HG02642 (cell line): Measurements from ENCODE around the gene SLC25A42.

Source experiments
- ATAC-seq: cut with Tn5 transposase; IDR thresholded peaks from one replicate; pipeline ENCODE4 v1.9.1; 2021; ENCODE audit warnings: mild to moderate bottlenecking; ENCODE audit not compliant: unreplicated experiment, poor library complexity

Gene SLC25A42

GRCh38 chr19:19050104-19050503, 13.7 kb upstream of the SLC25A42 start:
- no peak for ATAC-seq

DNA sequence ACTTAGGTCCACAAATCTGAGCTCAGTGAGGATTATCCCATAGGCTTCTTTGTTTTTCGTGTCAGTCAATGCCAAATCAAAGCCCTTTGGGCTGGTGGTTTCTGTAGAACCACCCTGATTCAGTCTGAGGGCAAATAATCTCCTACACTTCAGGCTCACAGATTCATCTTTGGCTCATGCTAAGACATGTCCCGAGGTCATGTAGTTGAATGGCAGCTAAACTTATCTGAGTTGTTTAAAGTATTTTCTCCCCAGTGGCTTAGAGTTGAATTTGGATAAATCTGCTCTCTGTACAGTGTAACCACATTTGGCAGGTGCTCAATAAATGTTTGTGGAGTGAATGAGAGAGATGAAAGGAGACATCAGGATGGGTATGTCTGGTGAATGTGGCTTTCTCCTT, 13.1 kb upstream of the SLC25A42 start:
- no peak for ATAC-seq

DNA sequence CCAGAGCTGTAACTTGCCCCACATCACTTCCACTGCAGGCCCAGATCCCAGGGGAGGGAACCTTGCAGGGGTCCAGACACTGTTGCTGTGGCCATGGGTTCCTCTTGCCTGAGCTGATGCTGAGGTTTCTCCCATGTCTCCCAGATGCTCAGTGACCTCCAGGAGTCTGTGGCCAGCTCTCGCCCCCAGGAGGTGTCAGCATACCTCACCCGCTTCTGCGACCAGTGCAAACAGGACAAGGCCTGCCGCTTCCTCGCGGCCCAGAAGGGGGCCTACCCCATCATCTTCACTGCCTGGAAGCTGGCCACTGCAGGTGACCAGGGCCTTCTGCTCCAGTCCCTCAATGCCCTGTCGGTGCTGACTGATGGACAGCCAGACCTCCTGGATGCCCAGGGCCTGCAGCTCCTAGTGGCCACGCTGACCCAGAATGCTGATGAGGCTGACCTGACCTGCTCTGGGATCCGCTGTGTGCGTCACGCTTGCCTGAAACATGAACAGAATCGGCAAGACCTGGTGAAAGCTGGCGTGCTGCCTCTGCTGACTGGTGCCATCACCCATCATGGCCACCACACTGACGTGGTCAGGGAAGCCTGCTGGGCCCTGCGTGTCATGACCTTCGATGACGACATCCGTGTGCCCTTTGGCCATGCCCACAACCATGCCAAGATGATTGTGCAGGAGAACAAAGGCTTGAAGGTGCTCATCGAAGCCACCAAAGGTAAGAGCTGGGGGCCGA, 12.1 kb upstream of the SLC25A42 start:
- ATAC-seq: no peak

DNA sequence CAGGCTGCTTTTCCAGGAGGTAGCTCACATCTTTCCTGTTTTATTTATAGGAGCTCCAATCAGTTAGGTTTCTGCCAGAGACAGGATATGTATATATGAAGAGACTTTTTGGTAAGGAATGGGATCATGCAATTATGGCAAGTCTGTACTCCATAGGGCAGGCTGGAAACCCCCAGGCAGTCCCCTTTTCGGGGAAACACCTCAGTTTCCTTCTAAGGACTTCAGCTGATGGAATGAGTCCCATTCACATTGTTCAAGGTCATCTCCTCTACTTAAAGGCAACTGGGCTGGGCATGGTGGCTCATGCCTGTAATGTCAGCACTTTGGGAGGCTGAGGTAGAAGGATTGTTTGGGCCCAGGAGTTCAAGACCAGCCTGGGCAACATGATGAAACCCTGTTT, 10.9 kb upstream of the SLC25A42 start:
- ATAC-seq: no peak

- ATAC-seq: no peak
Measured at GRCh38 chr19:19053508-19054314, 10.1 kb upstream of the SLC25A42 start.

DNA sequence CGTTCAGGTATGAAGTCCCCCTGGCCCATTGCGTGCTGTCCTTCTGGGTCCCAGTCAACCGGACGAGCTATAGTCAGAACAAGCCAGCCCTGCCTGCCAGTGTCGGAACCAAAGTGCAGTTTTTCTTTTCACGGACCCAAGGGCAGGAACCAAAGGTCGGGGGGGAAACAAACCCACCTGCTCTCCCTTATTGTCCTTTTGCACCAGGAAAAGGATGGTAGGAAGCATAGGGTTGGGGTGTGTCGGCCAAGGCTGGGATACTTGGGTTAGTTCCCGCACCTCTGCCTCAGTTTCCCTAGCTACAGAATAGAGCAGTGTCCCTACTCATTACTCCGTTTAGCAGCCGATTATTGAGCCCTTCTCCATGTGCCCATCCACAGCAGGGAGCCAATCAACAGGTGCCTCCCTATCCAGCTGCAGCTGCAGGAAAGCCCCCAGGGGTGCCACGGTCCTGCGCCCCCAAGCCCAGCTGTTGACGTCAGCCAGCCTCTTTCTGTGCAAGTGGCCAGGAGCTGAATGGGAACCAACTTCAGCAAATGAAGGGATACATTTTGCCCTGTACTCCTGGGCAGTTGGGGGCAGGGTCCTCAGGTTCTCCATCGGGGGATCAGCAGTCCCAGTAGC, 9.4 kb upstream of the SLC25A42 start:
- no peak for ATAC-seq

- no peak for ATAC-seq
Measured at GRCh38 chr19:19054939-19055440, 8.8 kb upstream of the SLC25A42 start.

DNA sequence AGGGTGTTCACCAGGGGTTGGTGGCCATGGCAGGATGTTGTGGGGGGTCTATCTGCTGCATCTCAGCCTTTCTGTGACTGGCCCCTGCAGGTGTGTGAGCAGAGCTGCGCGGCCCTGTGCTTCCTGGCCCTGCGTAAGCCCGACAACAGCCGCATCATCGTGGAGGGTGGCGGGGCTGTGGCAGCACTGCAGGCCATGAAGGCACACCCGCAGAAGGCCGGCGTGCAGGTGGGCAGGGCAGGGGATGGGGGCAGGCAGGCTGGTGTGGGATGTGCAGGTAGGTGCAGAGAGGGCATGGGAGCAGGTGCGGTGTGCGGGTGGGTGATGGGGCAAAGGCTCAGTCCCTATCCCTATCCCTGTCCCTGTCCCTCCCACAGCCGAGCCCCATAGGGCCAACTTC, 8.1 kb upstream of the SLC25A42 start:
- ATAC-seq: no peak

DNA sequence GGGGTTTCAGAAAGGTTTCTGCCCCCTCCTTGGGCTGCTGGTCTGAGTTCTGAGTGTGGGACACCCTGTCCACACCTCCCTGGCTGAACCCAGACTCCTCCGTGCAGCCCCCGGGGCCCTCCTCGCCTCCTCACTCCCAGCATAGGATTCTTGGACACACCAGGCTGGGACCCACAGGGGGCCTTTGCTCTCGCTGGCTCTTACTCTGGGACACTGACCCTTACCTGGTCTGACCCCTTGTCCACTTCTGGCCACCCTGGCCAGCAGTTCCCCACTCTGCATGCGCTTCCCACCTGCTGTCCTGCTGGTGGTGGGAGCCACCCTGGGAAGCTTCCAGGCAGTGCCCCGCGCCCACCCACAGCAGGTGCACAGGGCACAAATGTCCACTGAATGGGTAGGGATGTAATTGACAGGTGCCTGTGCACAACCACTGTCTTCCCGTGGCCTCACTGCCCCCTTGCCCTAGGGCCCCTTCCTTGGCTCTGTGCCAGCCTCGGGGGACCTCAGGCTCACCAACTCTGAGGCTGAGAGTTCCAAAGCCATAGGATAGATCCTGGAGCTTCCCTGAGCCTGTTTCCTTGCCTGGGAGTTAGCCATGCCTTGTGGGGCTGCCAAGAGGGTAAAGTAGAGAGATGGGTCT, 7.0 kb upstream of the SLC25A42 start:
- ATAC-seq: no peak

- ATAC-seq: no peak
Measured at GRCh38 chr19:19057317-19057716, 6.5 kb upstream of the SLC25A42 start.

DNA sequence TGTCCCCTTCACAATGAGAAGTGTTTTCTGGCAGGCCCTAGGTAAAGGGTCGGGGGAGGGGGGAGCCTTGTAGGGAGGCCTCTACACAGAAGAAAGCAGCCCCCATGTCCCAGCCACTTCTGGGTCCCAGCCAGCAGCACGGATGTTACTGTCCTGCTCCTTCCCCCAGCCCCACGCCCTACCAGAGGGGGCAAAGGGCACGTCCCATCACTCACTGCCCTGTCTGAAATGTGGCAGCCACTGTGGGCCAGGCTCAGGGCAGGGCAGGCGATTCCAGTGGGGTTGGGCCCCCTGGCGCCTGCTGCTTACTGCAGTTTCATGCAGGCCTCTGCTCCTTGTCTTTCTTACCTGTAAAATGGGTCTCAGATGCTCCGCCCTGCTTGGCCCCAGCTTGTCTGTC, 6.1 kb upstream of the SLC25A42 start:
- no peak for ATAC-seq

GRCh38 chr19:19059018-19059836, 4.6 kb upstream of the SLC25A42 start:
- ATAC-seq: no peak

DNA sequence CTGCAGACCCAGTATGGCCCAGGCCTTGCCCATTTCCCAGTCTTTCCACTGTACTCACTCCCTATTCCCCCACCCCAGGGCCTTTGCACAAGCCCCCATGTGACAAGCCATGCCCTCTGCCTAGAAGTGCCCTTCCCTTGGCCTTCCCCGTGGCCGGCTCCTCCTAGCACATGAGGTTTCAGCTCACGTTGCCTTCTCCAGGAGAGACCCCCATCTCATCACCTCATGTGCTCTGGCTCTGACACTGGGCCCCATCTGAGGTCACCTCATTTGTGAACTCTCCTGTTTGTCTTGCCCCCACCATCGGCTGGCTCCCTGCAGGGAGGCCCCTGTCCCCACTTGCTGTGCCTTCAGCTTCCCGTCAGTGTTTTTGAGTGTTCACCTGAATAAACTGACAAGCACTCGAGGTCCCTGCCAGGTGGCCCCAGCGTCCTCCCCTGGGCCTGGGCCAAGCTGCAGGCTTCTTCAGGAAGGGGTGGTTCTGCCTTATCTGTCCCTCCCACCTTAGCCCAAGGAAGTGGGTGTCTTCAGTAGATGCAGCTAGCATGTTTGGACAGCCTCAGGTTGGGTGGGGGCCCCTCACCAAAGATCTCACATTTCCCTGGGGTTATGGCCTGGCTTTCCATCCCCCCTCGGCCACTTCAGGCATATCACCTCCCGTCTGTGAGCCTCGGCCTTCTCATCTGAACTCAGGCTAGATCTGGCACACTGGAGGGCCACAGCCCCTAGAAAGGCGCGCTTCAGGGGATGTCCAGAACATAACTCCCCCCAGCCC, 3.8 kb upstream of the SLC25A42 start:
- no peak for ATAC-seq

DNA sequence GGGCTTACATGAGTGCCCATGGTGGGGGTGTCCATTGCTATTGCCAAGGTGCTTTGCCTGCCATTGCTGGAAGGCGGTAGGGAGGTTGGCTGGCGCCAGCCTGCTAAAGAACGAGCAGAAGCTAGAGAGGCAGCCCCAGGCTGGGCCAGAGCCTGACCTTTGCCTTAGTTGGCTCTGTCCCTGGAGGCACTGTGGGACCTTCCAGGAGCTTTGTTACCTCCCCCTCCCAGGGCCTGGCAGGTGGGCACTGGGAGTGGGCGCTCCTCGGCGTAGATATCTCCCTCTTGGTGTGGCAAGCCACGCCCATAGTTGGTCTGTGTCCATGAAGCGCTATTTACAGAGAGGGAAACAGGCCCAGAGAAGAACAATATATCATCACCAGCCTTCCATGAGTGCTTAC, 2.3 kb upstream of the SLC25A42 start:
- no peak for ATAC-seq

DNA sequence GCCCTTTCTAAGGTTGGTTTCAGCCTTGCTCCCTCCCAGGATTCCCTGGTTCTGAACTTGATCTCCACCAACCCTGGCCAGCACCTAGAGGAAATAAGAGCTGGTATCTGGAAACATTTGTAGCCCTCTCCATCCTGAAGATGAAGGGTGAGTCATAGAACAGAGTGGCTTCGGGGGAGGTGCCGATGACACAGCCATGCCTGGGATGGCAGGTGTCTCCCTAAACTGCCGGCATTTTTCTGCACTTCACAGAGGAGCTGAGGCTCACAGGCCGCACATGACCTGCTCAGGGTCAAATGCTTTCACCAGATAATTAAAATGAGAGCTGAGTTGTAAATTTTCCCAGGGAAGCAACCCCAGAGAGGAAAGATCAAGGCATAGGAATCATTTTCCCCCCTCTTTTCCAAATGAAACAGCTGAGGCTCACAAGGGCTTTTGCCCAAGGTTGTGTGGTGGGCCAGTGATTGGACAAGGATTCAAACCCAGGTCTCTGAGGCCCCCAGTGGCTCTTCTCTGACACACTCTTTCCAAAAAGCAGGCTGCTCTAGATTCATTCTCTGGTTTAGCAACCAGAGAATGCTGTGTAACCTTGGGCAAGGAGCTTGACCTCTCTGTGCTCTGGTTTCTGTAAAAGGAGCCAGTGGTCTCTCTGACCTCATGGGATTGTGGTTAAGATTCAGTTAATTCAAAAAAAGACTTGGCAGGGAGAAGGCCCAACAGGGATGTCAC, 1.2 kb upstream of the SLC25A42 start:
- no peak for ATAC-seq

DNA sequence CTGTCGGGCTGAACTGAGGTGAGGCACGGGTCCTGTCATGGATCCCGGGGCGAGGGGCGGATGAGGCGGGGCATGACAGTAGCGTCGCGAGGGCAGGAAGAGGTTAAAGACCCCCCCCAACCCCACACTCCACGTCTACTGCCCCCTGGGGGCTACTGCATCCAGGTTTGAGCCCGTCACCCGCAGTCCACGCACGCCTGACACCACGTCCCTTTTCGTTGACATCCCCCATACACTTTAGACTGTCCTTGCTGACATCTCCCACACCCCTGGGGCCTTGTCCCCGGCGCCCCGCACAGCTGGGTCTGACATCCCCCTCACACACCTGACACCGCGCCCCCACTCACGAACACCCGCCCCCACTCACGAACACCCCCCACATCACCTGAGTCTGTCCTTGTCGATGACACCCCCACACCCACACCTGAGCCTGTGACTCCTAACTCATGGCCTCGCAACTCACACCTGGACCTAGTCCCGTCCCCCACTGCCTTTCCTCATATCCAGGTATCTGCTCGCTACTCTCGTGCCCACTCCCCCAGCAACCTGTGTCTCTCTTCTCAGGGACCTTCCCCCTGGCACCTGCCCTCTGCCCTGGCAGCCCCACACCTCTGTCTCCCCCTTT, 416 bp downstream of the SLC25A42 start:
- ATAC-seq: no peak

- ATAC-seq: no peak
Measured at GRCh38 chr19:19064811-19065745, 1.3 kb downstream of the SLC25A42 start.
